T-helper 22 cell (primary cell): ENCODE measurements around the gene DCTD.

ENCODE experiments used
- DNase-seq: peaks from one replicate; pipeline ENCODE4 v3.0.0-alpha.2; 2020; ENCODE audit warnings: low read depth

The DCTD gene

DNA sequence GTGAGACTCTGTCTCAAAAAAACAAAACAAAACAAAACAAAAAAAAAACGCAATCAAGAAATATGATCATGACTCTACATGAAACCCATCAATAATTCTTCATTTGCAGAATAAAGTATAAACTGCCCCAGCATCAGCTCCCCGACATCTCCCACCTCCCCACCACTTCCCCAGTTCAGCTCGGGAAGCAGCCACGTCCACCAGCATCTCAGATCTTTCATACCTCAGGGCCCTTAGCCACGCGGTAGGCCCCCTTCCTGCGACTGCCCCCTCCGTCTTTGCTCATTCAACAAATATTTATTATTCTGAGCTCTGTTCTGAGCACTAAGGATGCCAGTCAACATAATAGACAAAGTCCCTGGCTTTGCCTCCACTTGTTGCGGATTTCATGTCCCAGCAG lies 45.6 kb downstream of the DCTD start:
- no peak for DNase-seq

- DNase-seq, result no peak
Measured at GRCh38 chr4:182869697-182870096, 47.5 kb downstream of the DCTD start.

GRCh38 chr4:182866746-182867145 lies 50.4 kb downstream of the DCTD start:
- DNase-seq, result no peak

GRCh38 chr4:182863501-182863900 lies 53.7 kb downstream of the DCTD start:
- DNase-seq, result no peak

DNA sequence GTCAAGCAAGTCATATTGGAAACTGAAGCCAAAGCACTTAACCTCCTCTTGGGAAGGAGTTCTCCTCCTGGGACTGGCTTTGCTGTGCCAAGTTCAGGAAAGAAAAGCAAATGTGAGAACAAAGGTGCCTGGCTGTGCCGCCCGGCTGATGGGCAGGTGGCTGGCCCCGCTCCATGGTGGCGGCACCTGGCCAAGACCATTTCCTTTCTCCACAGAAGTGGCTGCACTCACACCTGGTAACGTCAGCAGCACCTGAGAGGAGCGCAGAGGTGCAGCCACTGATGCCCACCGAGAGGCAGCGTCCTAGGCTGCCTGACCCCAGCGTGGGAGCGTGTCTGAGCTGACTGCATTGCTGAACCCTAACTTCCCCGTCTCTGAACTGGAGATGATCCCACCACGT lies 54.3 kb downstream of the DCTD start:
- DNase-seq, result no peak

GRCh38 chr4:182862141-182862875 lies 54.9 kb downstream of the DCTD start:
- no peak for DNase-seq

GRCh38 chr4:182861346-182861745 lies 55.8 kb downstream of the DCTD start:
- DNase-seq, result no peak

DNA sequence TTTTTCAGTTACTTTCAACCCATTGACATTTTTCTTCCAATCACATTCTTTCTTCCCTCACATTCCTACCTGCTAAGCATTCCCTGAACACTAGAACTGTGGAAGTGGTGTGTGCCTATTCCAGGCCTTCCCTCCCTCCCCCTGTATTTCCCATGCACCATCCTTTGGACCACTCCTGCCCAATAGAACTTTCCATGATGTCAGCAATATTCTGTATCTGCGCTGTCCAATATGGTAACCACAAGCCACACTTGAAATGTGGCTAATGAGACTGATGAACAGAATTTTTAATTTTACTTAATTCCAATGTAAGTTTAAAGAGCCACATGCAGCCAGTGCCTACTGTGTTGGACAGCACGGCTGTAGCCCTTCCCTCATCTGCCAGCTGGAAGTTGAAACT lies 57.5 kb downstream of the DCTD start:
- DNase-seq, result no peak

GRCh38 chr4:182858711-182859110 lies 58.5 kb downstream of the DCTD start:
- no peak for DNase-seq

DNA sequence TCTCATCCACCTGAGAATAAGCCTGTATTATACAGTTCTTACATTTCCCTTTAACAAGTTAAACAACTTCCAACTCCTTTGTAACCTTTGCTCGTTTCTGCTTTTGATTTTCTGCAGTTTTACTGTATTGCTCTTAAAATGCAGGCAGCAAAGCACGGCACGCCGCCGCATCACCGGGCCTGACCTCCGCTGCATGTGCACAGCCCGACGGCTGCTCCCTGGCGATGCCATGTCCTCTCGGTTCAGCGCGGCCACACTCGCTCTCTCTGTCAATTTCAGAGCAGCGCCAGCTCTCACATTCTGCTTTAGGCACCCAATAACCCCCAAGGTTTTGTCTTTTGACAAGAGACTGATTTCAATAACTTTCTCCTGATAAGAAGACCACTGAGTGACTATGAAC lies 60.3 kb downstream of the DCTD start:
- DNase-seq, result no peak

GRCh38 chr4:182855877-182856276 lies 61.3 kb downstream of the DCTD start:
- DNase-seq, result no peak

DNA sequence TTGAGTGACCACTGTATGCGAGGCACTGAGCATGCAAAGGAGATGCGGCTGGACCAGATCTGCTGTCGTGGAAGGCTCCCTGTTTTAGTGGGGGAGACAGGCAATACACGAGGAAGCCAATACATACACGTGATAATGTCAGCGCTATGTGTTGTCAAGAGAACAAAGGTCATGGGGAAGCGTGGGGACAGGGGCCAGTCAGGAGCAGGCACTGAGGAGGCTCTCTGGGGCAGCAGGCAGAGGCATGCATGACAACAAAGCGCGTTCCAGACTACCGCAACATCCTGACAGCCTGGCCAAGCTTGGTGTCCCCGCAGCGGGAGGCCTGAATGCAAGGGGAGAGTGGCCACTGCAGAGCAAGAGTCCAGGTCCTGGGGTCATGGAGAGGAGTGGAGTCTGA lies 61.9 kb downstream of the DCTD start:
- DNase-seq, result no peak

DNA sequence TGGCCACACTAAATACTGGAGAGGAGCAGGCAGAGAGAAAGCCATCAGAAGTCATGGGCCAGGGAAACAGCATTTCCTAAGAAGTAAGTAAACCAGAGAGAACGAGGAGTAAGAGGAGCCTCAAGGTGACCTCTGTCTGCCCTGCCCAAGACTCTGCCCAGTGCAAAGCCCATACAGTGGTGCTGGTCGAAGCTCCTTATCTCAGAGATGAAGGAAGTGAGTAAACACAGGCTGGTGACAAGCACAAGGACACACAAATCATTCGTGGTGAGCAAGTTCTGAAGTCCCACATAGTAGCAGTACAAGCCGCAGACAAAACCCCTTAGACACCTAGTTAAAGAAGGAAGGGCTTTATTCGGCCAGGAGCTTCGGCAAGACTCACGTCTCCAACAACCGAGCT lies 62.7 kb downstream of the DCTD start:
- no peak for DNase-seq

- no peak for DNase-seq
Measured at GRCh38 chr4:182853731-182854330, 63.4 kb downstream of the DCTD start.

- DNase-seq, result no peak
Measured at GRCh38 chr4:182848685-182849084, 68.5 kb downstream of the DCTD start.

DNA sequence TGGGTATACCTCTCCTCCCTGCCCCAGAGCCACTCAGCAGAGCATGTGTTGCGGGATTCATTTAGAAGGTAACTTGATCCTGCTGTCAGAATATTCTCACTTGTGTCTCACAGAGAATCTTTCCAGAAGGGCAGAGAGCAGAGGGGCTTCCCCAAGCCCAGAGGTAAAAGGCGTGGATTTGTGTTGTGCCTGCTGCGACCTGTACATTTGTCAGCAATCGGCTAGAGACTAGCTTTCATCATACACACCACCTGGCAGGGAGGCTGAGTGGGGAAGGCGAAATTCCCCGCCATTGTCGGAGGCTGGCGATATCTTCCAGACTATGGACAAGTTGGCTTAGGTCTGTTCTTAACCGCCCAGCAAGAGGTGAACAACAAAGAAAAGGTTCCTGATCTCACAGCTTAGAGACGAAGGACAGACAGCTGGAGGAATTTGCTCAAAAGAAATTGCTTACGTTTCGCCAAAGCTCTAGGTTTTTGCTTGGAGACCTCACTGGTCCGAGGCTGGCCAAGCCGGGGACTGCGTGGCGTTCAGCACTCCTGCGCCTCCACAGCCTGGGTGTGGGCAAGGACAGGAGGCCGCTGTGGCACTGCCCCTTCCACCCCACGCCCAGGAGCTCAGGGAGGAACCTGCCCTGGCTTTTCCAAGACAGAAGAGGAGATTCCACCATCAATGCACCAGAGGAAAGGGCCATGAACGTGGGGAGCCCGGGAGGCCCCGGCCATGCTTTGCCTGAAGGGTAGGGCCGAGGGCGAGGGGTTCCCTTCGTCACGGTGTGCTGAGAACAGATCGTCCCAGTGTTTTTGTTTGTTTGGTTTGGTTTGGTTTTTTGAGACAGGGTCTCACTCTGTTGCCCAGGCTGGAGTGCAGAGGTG lies 69.4 kb downstream of the DCTD start:
- DNase-seq, result no peak

- DNase-seq, result no peak
Measured at GRCh38 chr4:182846036-182846435, 71.2 kb downstream of the DCTD start.

- DNase-seq, result no peak
Measured at GRCh38 chr4:182845618-182846017, 71.6 kb downstream of the DCTD start.

DNA sequence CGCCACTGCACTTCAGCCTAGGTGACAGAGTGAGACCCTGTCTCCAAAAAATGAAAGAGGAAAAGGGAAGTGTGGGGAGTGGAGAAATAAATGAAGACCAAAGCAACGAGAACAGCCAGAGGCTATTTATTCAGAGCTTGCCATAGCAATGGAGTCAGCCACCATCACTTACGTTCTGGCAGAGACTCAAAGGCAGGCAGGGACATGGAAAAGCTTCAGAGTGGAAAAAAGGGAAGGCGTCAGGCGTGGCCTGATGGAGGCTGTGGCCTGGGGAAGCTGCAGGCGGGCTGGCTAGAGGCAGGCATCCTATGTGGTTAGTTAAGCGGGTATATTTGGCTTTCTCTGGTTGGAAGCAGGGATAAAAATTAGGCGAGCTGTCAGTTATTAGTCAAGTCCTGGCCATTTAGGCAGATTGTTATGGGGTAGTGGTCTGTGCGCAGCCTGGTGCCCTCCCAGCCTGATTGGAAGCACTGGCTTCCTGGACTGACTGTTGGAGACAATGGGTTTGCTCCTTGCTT lies 73.3 kb downstream of the DCTD start:
- no peak for DNase-seq

- no peak for DNase-seq
Measured at GRCh38 chr4:182842759-182843390, 74.3 kb downstream of the DCTD start.

DNA sequence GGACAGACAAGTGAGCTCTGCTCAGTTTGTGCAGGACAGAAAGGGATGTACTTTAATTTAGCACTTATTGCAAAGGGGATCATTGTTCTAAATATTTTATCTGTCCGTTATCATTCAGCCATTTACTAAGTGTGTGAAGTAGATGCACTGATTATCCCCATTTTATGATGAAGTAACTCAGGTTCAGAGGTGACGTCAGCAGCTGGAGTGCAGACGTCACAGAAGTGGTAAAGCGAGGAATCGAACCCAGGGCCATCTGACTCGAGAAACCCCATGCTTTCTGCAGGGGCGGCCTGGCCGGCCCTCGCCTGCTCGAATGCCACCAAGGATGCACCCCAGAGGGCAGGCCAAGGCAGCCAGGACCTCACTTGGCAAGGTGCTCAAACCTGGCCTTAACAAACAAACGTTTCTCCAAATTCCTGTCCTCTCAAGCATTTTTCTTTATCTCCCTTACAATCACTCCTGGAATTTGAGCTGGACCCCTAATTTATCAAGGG lies 75.0 kb downstream of the DCTD start:
- no peak for DNase-seq

- no peak for DNase-seq
Measured at GRCh38 chr4:182840108-182840507, 77.1 kb downstream of the DCTD start.
